Right ventricle myocardium superior (tissue), 1 donor: ENCODE data around the gene SLC26A3. TPM values are rescaled to one million over a fixed set of nuclear protein-coding genes. Genes with fewer than 3 reads are reported as not detected.

Experiments
- total RNA-seq: library from RNA; stranded (reverse); fragmentation: NEBNext Ultra II Directional; extraction: Animal tissue kit (Norgen Biotek cat#: 25700); gene quantifications from one replicate; pipeline ENCODE4 v1.2.1, GENCODE V29; 2021
- donor health status: DM: no; HTN: yes; CAD: no; lungs with severe emphysema.

The SLC26A3 gene
- total RNA-seq, 1 donor from 2014 or later = not detected

Other genes with a start within 250 kb of the SLC26A3 start
- 49.2 TPM for gene COG5, start 239.3 kb downstream of the SLC26A3 start, total RNA-seq
- gene DUS4L, start 239.3 kb downstream of the SLC26A3 start, total RNA-seq = 9.4 TPM
- gene BCAP29, start 223.0 kb downstream of the SLC26A3 start, total RNA-seq = 108 TPM
- 0.46 TPM for gene SLC26A4, start 142.4 kb downstream of the SLC26A3 start, total RNA-seq
- 18.9 TPM for gene CBLL1, start 59.1 kb downstream of the SLC26A3 start, total RNA-seq
- gene DLD, start 88.0 kb upstream of the SLC26A3 start, total RNA-seq = 318 TPM
- gene LAMB1, start 199.9 kb upstream of the SLC26A3 start, total RNA-seq = 62.1 TPM